Right kidney (tissue), 9 donors: Measurements from ENCODE around the gene PRKN.

ENCODE experiments used
- DNase-seq: peaks from one replicate; pipeline ENCODE4 v3.0.0-alpha.2; 2016
- long read RNA-seq, 8 donors: transcript quantifications; one replicate each; lab custom pipeline, GENCODE V29; 2026

Gene PRKN
- long read RNA-seq, donor 1, partial matches to known transcripts, result 0 of 3 reads
- long read RNA-seq, donor 1, other reads (novel, unspliced or antisense), result 0 of 3 reads
- long read RNA-seq, donor 2, result 0 reads
- long read RNA-seq, donor 3, partial matches to known transcripts, result 0 of 2 reads
- long read RNA-seq, donor 3, other reads (novel, unspliced or antisense), result 0 of 2 reads
- long read RNA-seq, donor 4, partial matches to known transcripts, result 0 of 1 reads
- long read RNA-seq, donor 4, other reads (novel, unspliced or antisense), result 0 of 1 reads
- long read RNA-seq, donor 5, partial matches to known transcripts, result 5 of 8 reads
- long read RNA-seq, donor 5, other reads (novel, unspliced or antisense), result 0 of 8 reads
- long read RNA-seq, donor 6, result 0 reads
- long read RNA-seq, donor 7, result 0 reads
- long read RNA-seq, donor 8, partial matches to known transcripts, result 0 of 1 reads
- long read RNA-seq, donor 8, other reads (novel, unspliced or antisense), result 0 of 1 reads

- peak; percentile 95 for DNase-seq
Measured at GRCh38 chr6:162727322-162728182, at the start of gene PRKN, which contains the start of gene PACRG. Gene PRKN (minus strand): TSS chr6:162727766. Gene PACRG (plus strand): TSS chr6:162727974.

- DNase-seq, result no peak
Measured at GRCh38 chr6:162777091-162777490, 49.5 kb upstream of the PRKN start.

- DNase-seq, result no peak
Measured at GRCh38 chr6:162773996-162774395, 46.4 kb upstream of the PRKN start.

GRCh38 chr6:162772466-162772865, 44.9 kb upstream of the PRKN start:
- no peak for DNase-seq

GRCh38 chr6:162770955-162771354, 43.4 kb upstream of the PRKN start:
- no peak for DNase-seq

GRCh38 chr6:162770136-162770535, 42.6 kb upstream of the PRKN start:
- DNase-seq, result no peak

GRCh38 chr6:162753775-162754174, 26.2 kb upstream of the PRKN start:
- DNase-seq, result no peak

GRCh38 chr6:162751211-162751859, 23.8 kb upstream of the PRKN start:
- no peak for DNase-seq

GRCh38 chr6:162750776-162751175, 23.2 kb upstream of the PRKN start:
- no peak for DNase-seq

GRCh38 chr6:162736961-162737360, 9.4 kb upstream of the PRKN start:
- DNase-seq, result no peak

GRCh38 chr6:162733489-162733888, 5.9 kb upstream of the PRKN start:
- no peak for DNase-seq

GRCh38 chr6:162730502-162730901, 2.9 kb upstream of the PRKN start:
- DNase-seq, result no peak

- DNase-seq, result no peak
Measured at GRCh38 chr6:162728706-162729105, 1.1 kb upstream of the PRKN start.

GRCh38 chr6:162728197-162728596, 631 bp upstream of the PRKN start:
- no peak for DNase-seq

GRCh38 chr6:162726947-162727321, 632 bp downstream of the PRKN start:
- DNase-seq, result no peak

GRCh38 chr6:162722633-162723032, 4.9 kb downstream of the PRKN start:
- DNase-seq, result no peak

GRCh38 chr6:162722226-162722625, 5.3 kb downstream of the PRKN start:
- no peak for DNase-seq

- no peak for DNase-seq
Measured at GRCh38 chr6:162721404-162721687, 6.2 kb downstream of the PRKN start.

GRCh38 chr6:162719528-162719927, 8.0 kb downstream of the PRKN start:
- no peak for DNase-seq

- no peak for DNase-seq
Measured at GRCh38 chr6:162715601-162716000, 12.0 kb downstream of the PRKN start.

- DNase-seq, result no peak
Measured at GRCh38 chr6:162713974-162714780, 13.4 kb downstream of the PRKN start.

GRCh38 chr6:162712694-162713093, 14.9 kb downstream of the PRKN start:
- no peak for DNase-seq
